ENCODE results near the gene GNRH2.

DNA sequence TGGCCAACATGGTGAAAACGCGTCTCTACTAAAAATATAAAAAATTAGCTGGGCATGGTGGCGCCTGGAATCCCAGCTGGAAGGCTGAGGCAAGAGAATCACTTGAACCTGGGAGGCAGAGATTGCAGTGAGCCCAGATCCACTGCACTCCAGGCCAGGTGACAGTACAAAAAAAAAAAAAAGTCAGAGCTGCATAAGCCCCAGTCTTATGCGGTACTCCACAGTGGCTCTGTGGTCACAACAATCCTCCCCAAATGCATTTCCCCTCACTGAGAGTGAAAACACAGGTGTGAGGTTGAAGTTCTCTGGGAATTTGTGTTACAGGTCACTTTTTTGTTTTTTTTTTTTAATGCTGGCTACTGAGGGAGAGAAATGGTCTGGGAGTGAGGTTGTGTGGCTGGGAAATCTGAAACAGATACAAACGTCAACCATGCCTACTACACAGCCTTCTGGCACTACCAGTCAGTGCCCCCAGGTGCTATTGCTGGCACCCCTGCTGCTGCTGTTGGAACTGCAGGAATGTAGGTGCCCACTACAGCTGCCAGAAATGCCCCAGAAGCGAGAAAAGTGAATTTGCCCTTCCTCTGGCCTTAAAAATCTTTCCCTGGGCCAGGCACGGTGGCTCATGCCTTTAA is 8.1 kb downstream of the GNRH2 start:
- TF ChIP-seq, protein P1, sequence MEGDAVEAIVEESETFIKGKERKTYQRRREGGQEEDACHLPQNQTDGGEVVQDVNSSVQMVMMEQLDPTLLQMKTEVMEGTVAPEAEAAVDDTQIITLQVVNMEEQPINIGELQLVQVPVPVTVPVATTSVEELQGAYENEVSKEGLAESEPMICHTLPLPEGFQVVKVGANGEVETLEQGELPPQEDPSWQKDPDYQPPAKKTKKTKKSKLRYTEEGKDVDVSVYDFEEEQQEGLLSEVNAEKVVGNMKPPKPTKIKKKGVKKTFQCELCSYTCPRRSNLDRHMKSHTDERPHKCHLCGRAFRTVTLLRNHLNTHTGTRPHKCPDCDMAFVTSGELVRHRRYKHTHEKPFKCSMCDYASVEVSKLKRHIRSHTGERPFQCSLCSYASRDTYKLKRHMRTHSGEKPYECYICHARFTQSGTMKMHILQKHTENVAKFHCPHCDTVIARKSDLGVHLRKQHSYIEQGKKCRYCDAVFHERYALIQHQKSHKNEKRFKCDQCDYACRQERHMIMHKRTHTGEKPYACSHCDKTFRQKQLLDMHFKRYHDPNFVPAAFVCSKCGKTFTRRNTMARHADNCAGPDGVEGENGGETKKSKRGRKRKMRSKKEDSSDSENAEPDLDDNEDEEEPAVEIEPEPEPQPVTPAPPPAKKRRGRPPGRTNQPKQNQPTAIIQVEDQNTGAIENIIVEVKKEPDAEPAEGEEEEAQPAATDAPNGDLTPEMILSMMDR (IDR thresholded peaks at IDR 0.05): no peak
- TF ChIP-seq POLR2A (IDR thresholded peaks at IDR 0.05): no peak
- no peak for TF ChIP-seq EP300 (IDR thresholded peaks at IDR 0.05)

All from tibial nerve (tissue), 4 donors.